IPS-18a (cell line): ENCODE data around the gene SHQ1.
"Not testable (repeated sequence)": the region's sequence is repeated elsewhere in the genome, so short reads cannot be mapped to it uniquely, and the experiment has no call there.

Experiments
- H3K27ac ChIP-seq: one replicate; pipeline ENCODE4 v1.5.1; 2013; ENCODE audit warnings: low read length
- H3K27me3 ChIP-seq: one replicate; pipeline ENCODE4 v1.6.1; 2013; ENCODE audit warnings: mild to moderate bottlenecking, low read length; ENCODE audit not compliant: control insufficient read depth, insufficient read depth
- H3K36me3 ChIP-seq: one replicate; pipeline ENCODE4 v1.6.1; 2013; ENCODE audit warnings: low read depth, low read length; ENCODE audit not compliant: control insufficient read depth
- H3K4me1 ChIP-seq: one replicate; pipeline ENCODE4 v1.6.1; 2013; ENCODE audit warnings: low read depth, low read length; ENCODE audit not compliant: control insufficient read depth
- H3K4me3 ChIP-seq: one replicate; pipeline ENCODE4 v1.5.1; 2013; ENCODE audit warnings: low read length
- H3K9ac ChIP-seq: one replicate; pipeline ENCODE4 v1.6.1; 2013; ENCODE audit warnings: mild to moderate bottlenecking, low read length, moderate library complexity
- H3K9me3 ChIP-seq: one replicate; pipeline ENCODE4 v1.6.1; 2013; ENCODE audit warnings: low read depth, low read length; ENCODE audit not compliant: control insufficient read depth

Gene SHQ1

DNA sequence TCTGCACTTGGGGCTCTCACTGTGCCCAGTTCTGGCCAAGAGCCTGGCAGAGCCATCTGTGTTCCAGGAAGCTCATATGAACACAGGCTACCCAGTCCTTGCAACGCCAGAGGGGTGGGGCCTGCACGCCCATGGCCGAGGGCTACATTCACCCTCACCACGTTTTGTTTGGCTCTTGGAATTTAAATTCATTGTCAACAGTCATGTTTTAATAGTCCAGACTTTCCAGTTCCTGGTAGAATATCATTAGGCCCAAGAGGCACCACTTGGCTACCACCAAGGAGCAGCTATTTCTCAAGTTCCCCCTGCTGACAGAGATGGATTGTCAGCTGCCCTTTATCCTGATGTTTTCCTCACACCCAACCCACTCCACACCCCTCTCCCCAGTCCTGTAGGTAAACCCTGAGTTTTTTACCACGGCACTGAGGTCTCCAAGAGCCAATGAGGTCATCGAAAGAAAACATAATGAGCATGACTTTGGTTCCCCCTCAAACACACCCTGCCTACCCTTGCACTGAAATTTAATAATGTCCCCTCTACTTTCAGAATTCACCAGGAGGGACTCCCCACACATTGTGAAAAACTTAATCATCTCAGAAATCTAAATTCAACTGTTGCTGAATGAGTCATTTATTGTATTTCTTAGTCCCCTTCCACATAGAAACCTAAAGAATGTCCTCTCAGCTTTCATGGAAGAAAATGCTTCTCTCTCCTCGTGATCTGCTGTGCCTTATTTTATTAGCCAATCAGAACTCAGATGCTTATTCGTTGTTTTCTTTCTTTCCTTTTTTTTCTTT is 125.1 kb downstream of the SHQ1 start:
- Histone ChIP-seq H3K4me3 (no peak overlapping the region), H3K27ac (no peak overlapping the region), H3K4me1 (peaks cover 19% of the 10 kb centered on the region), H3K9me3 (no peaks in the 10 kb centered on the region), H3K9ac (no peak overlapping the region), H3K27me3 (no peaks in the 10 kb centered on the region), H3K36me3 (no peaks in the 10 kb centered on the region)

DNA sequence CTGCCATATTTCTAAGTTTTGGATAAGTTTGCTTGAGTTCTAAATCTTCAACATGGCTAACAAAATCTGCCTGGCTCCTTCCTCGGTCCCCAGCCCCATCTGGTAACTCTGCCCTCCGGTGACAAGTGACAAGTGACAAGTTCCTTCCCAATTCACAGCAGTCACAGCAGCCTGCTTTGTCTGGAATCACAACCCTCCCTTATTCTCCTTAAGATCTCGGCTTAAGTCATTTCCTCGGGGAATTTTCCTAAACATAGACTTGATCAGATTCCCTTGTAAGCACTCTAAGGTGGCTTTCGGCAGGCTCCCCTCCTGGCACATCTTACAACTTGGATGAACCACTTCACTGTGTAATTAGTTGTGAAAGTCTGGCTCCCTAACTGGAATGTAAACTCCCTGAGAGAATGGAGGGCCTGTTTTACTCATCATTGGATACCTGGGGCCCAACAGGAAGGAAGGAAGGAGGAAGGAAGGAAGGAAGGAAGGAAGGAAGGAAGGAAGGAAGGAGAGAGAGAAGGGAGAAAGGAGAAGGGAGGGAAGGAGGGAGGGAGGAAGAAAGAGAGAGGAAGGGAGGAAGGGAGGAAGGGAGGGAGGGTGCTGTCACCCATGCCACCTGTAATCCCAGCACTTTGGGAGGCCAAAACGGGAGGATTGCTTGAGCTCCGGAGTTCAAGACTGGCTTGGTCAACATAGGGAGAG is 126.4 kb downstream of the SHQ1 start:
- no peak overlapping the region for H3K4me3 ChIP-seq
- no peaks in the 10 kb centered on the region for H3K27me3 ChIP-seq
- no peak overlapping the region for H3K27ac ChIP-seq
- H3K9me3 ChIP-seq: no peaks in the 10 kb centered on the region
- no peaks in the 10 kb centered on the region for H3K36me3 ChIP-seq
- H3K4me1 ChIP-seq: peaks cover 19% of the 10 kb centered on the region
- H3K9ac ChIP-seq: no peak overlapping the region

DNA sequence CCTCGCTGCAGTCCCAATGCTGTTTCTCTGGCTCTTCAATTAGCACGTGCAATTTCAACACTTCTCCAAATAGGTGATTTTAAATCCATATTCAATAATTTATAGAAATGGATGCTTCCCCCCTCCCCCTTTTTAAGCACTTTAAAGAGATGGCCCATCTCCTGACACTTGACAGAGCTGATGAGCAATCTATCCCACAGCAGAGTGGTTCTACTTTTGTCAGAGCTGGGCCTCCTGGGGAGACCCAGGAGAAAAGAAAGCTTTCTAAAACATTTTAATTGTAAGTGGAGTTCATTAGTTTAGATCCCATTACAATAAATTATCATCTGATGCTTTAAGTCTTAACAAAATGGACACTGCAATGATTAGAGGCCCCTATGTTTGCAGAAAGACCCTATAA is 127.7 kb downstream of the SHQ1 start:
- Histone ChIP-seq H3K9ac (no peak overlapping the region), H3K4me3 (no peak overlapping the region), H3K27me3 (no peaks in the 10 kb centered on the region), H3K4me1 (peaks cover 19% of the 10 kb centered on the region), H3K36me3 (no peaks in the 10 kb centered on the region), H3K9me3 (no peaks in the 10 kb centered on the region), H3K27ac (no peak overlapping the region)

DNA sequence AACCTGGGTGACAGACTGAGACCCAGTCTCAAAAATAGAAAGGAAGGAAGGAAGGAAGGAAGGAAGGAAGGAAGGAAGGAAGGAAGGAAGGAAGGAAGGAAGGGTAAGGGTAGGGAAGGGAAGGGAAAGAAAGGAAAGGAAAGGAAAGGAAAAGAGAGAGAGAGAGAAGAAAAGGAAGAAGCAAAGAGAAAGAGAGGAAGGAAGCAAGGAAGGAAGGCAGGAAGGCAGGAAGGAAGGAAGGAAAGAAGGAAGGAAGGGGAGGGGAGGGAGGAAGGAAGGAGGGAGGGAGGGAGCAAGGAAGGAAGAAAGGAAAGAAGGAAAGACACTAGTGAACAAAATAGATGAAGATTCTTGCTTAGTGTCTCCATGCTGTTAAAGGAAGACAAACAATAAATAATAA is 129.1 kb downstream of the SHQ1 start:
- Histone ChIP-seq H3K27me3 (no peaks in the 10 kb centered on the region), H3K9me3 (no peaks in the 10 kb centered on the region), H3K27ac (no peak overlapping the region), H3K4me1 (peaks cover 19% of the 10 kb centered on the region), H3K4me3 (no peak overlapping the region), H3K36me3 (no peaks in the 10 kb centered on the region), H3K9ac (no peak overlapping the region)

DNA sequence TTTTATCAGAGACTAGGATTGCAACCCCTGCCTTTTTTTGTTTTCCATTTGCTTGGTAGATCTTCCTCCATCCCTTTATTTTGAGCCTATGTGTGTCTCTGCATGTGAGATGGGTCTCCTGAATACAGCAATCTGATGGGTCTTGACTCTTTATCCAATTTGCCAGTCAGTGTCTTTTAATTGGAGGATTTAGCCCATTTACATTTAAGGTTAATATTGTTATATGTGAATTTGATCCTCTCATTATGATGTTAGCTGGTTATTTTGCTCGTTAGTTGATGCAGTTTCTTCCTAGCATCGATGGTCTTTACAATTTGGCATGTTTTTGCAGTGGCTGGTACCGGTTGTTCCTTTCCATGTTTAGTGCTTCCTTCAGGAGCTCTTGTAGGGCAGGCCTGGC is 134.1 kb downstream of the SHQ1 start:
- H3K9me3 ChIP-seq, H3K27ac ChIP-seq, H3K36me3 ChIP-seq, H3K4me1 ChIP-seq, H3K27me3 ChIP-seq, H3K9ac ChIP-seq, H3K4me3 ChIP-seq: not testable (repeated sequence)

DNA sequence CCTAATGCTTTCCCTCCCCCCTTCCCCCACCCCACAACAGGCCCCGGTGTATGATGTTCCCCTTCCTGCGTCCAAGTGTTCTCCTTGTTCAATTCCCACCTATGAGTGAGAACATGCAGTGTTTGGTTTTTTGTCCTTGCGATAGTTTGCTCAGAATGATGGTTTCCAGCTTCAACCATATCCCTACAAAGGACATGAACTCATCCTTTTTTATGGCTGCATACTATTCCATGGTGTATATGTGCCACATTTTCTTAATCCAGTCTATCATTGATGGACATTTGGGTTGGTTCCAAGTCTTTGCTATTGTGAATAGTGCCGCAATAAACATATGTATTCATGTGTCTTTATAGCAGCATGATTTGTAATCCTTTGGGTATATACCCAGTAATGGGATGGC is 137.8 kb downstream of the SHQ1 start:
- H3K9ac ChIP-seq, H3K9me3 ChIP-seq, H3K36me3 ChIP-seq, H3K4me1 ChIP-seq, H3K27me3 ChIP-seq, H3K4me3 ChIP-seq, H3K27ac ChIP-seq: not testable (repeated sequence)

DNA sequence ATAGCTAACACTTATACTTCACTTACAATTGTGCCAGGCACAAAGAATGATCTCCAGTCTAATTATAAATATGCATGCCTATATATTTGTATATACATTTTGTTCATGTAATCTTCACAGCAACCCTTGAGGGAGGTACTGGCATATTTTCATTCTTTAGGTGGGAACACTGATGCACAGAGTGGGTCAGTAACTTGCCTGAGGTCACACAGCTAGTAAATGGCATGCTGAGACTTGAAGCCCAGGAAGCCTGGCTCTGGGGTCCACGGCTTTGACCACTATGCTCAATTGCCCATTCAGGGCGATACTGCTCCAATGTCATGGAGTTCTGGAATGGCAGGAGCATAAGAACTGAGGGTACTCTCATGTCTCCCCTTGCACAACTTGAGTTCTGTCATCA is 139.8 kb downstream of the SHQ1 start:
- no peaks in the 10 kb centered on the region for H3K36me3 ChIP-seq
- no peaks in the 10 kb centered on the region for H3K27me3 ChIP-seq
- H3K27ac ChIP-seq: no peak overlapping the region
- H3K4me3 ChIP-seq: no peak overlapping the region
- no peaks in the 10 kb centered on the region for H3K9me3 ChIP-seq
- H3K4me1 ChIP-seq: no peaks in the 10 kb centered on the region
- H3K9ac ChIP-seq: no peak overlapping the region

DNA sequence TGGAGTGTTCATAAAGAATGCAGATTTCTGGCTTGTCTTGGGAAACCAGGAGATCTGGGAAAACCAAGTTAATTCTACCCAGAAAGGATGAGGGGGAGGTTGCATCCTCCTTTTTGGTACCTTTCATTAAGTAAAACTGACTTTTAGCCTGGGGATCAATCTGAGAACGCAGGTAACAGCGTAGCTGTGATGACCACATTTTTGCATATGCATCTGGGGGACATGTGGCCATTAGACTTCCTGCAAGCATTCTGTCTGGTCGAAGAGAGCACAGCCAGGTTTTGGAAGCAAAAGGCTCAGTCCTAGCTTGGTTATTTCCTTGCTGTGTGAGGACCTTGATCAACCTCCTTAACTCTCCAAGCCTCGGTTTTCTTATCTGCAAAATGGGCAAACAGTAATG is 145.2 kb downstream of the SHQ1 start:
- Histone ChIP-seq H3K9me3 (no peaks in the 10 kb centered on the region), H3K4me1 (peaks cover 7% of the 10 kb centered on the region), H3K4me3 (no peak overlapping the region), H3K9ac (no peak overlapping the region), H3K36me3 (no peaks in the 10 kb centered on the region), H3K27me3 (no peaks in the 10 kb centered on the region), H3K27ac (no peak overlapping the region)

DNA sequence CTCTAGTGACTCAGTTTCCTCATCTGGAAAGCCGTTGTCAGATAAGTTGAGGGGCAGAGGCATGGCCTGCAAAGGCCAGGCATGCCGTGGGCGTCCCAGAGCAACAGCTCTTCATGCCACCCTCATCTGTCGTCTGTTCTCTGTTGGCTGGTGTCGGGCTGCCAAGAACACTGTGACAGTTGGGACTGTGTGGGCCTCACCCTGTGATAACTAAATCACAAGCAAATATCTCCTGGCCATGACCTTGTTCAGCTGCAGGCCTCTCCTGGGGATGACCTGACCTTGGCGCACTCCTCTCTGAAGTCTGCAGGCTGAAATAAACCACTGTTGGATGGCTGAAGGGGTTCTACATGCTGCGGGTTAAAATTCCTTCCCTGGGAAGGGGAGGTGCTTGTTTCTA is 145.9 kb downstream of the SHQ1 start:
- Histone ChIP-seq H3K27me3 (no peaks in the 10 kb centered on the region), H3K9ac (no peak overlapping the region), H3K9me3 (no peaks in the 10 kb centered on the region)

DNA sequence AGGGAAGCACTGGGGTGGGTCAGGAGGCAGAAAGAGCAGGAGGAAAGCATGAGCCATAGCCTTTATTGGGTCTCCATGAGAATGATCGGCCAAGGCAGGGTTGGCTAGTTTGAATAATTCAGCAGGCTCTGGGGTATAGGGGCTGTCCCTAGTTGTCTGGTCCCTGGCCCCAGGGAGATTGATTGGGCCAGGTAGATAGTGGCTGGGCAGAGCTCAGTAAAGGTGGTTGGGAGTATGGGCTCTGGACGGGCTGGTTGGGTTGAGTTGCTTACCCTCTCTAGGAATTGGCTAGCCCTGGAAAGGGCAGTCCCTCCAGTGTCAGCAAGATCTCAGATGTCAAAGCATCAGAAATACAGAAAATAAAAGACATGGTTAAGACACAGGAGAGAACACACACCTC is 148.1 kb downstream of the SHQ1 start:
- Histone ChIP-seq H3K9me3 (no peaks in the 10 kb centered on the region), H3K27ac (no peak overlapping the region), H3K4me1 (peaks cover 17% of the 10 kb centered on the region), H3K9ac (no peak overlapping the region), H3K4me3 (no peak overlapping the region), H3K36me3 (no peaks in the 10 kb centered on the region), H3K27me3 (no peaks in the 10 kb centered on the region)

More for the DNA sequence above, 145.9 kb downstream of the SHQ1 start:
- H3K4me1 ChIP-seq: peaks cover 13% of the 10 kb centered on the region
- H3K36me3 ChIP-seq: no peaks in the 10 kb centered on the region
- no peak overlapping the region for H3K27ac ChIP-seq
- no peak overlapping the region for H3K4me3 ChIP-seq

DNA sequence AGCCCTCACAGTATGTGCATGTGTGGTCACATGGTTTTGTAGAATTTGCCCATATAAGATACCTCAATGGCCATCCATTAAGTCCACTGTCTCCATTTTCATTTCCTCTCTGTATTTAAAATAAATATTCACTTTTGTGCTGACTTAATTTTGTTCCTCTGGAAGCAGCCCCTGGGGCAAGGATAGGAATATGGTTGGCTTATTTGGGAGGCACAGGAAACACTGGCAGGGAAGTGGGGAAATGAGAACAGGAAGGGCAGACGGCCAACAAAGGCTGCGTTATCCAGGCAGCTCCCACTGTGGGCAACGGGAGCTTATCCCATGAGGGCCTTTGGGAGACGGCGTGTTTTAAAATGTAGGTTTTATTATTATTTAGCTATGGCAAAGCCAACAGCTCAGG is 148.6 kb downstream of the SHQ1 start:
- Histone ChIP-seq H3K4me3 (no peak overlapping the region), H3K27ac (no peak overlapping the region), H3K9me3 (no peaks in the 10 kb centered on the region), H3K27me3 (no peaks in the 10 kb centered on the region), H3K4me1 (peaks cover 17% of the 10 kb centered on the region), H3K36me3 (no peaks in the 10 kb centered on the region), H3K9ac (no peak overlapping the region)
